H9 (cell line): ENCODE data around the gene ZBTB48. TPM values are rescaled to one million over a fixed set of nuclear protein-coding genes. Genes with fewer than 3 reads are reported as not detected.
A peak's percentile ranks its signal among the peaks of the same experiment; 100 is the strongest.

Source experiments
- DNase-seq: peaks from one replicate; pipeline ENCODE4 v3.0.0-alpha.2; 2017
- H2AFZ ChIP-seq: one replicate; pipeline ENCODE4 v1.6.1; 2013; ENCODE audit warnings: mild to moderate bottlenecking, low read length, control low read depth, moderate library complexity
- H2AK5ac ChIP-seq: 2 replicates; pipeline ENCODE4 v1.6.1; 2013; ENCODE audit warnings: low read length, control low read depth, mixed read lengths; ENCODE audit not compliant: insufficient read length
- H2BK120ac ChIP-seq: one replicate; pipeline ENCODE4 v1.6.1; 2013; ENCODE audit warnings: low read depth, mild to moderate bottlenecking, low read length, control low read depth, inconsistent platforms; ENCODE audit not compliant: poor library complexity, severe bottlenecking
- H2BK12ac ChIP-seq: 2 replicates; pipeline ENCODE4 v1.6.1; 2013; ENCODE audit warnings: low read length, control low read depth, mixed read lengths, low read depth; ENCODE audit not compliant: insufficient read length
- H2BK15ac ChIP-seq: 2 replicates; pipeline ENCODE4 v1.6.1; 2013; ENCODE audit warnings: low read depth, low read length, control low read depth
- H2BK20ac ChIP-seq: one replicate; pipeline ENCODE4 v1.6.1; 2013; ENCODE audit warnings: low read depth, mild to moderate bottlenecking, low read length, control low read depth, inconsistent platforms; ENCODE audit not compliant: poor library complexity, severe bottlenecking
- H2BK5ac ChIP-seq: 2 replicates; pipeline ENCODE4 v1.6.1; 2013; ENCODE audit warnings: low read length, control low read depth, mixed read lengths; ENCODE audit not compliant: insufficient read length
- H3K14ac ChIP-seq: 2 replicates; pipeline ENCODE4 v1.6.1; 2013; ENCODE audit warnings: low read length, control low read depth; ENCODE audit not compliant: insufficient read depth
- H3K18ac ChIP-seq: 2 replicates; pipeline ENCODE4 v1.6.1; 2013; ENCODE audit warnings: low read depth, mild to moderate bottlenecking, mixed read lengths, low read length, control low read depth; ENCODE audit not compliant: insufficient read length
- H3K23ac ChIP-seq: 2 replicates; pipeline ENCODE4 v1.6.1; 2013; ENCODE audit warnings: low read length, control low read depth, mixed read lengths, low read depth; ENCODE audit not compliant: insufficient read length
- H3K23me2 ChIP-seq: 2 replicates; pipeline ENCODE4 v1.6.1; 2013; ENCODE audit warnings: low read depth, mild to moderate bottlenecking, mixed read lengths, low read length, control low read depth; ENCODE audit not compliant: insufficient read length, poor library complexity, severe bottlenecking
- H3K27ac ChIP-seq: 2 replicates; pipeline ENCODE4 v1.5.1; 2013; ENCODE audit warnings: low read length, control low read depth, mixed read lengths, low read depth; ENCODE audit not compliant: insufficient read length
- H3K27me3 ChIP-seq: 2 replicates; pipeline ENCODE4 v1.6.1; 2013; ENCODE audit warnings: low read length, control low read depth, inconsistent platforms; ENCODE audit not compliant: insufficient read depth
- H3K4ac ChIP-seq: 2 replicates; pipeline ENCODE4 v1.6.1; 2013; ENCODE audit warnings: low read depth, mild to moderate bottlenecking, control low read depth, inconsistent platforms, low read length, moderate library complexity
- H3K4me1 ChIP-seq: 2 replicates; pipeline ENCODE4 v1.6.1; 2013; ENCODE audit warnings: low read length, control low read depth, inconsistent platforms; ENCODE audit not compliant: insufficient read depth
- H3K4me2 ChIP-seq: 2 replicates; pipeline ENCODE4 v1.6.1; 2013; ENCODE audit warnings: low read length, control low read depth, mixed read lengths; ENCODE audit not compliant: insufficient read length, insufficient read depth
- H3K56ac ChIP-seq: 2 replicates; pipeline ENCODE4 v1.6.1; 2013; ENCODE audit warnings: low read depth, mild to moderate bottlenecking, mixed read lengths, low read length, control low read depth; ENCODE audit not compliant: insufficient read length
- H3K79me1 ChIP-seq: 2 replicates; pipeline ENCODE4 v1.6.1; 2013; ENCODE audit warnings: low read depth, mild to moderate bottlenecking, moderate library complexity, low read length, control low read depth, inconsistent platforms; ENCODE audit not compliant: insufficient read depth, poor library complexity, severe bottlenecking
- H3K79me2 ChIP-seq: 2 replicates; pipeline ENCODE4 v1.6.1; 2013; ENCODE audit warnings: low read length, control low read depth, inconsistent platforms; ENCODE audit not compliant: insufficient read depth
- H3K9ac ChIP-seq: 2 replicates; pipeline ENCODE4 v1.6.1; 2013; ENCODE audit warnings: low read length, control low read depth, mixed read lengths; ENCODE audit not compliant: insufficient read length; ENCODE audit errors: extremely low read depth
- H3K9me3 ChIP-seq: one replicate; pipeline ENCODE4 v1.6.1; 2013; ENCODE audit warnings: low read depth, low read length, inconsistent platforms; ENCODE audit not compliant: control insufficient read depth
- H3T11ph ChIP-seq: one replicate; pipeline ENCODE4 v1.6.1; 2013; ENCODE audit warnings: mild to moderate bottlenecking, low read length, control low read depth, inconsistent platforms
- H4K20me1 ChIP-seq: one replicate; pipeline ENCODE4 v1.6.1; 2013; ENCODE audit not compliant: control insufficient read depth, insufficient read length, insufficient read depth
- H4K5ac ChIP-seq: 2 replicates; pipeline ENCODE4 v1.6.1; 2013; ENCODE audit warnings: low read depth, mild to moderate bottlenecking, mixed read lengths, low read length, control low read depth; ENCODE audit not compliant: insufficient read length
- H4K8ac ChIP-seq: replicated peaks from 2 replicates; pipeline ENCODE4 v1.6.1; 2013; ENCODE audit warnings: low read length, control low read depth, mixed read lengths, low read depth; ENCODE audit not compliant: insufficient read length
- H4K91ac ChIP-seq: 2 replicates; pipeline ENCODE4 v1.6.1; 2013; ENCODE audit warnings: low read depth, mild to moderate bottlenecking, moderate library complexity, mixed read lengths, low read length, control low read depth; ENCODE audit not compliant: insufficient read length
- H3K27ac Mint-ChIP-seq, 3 experiments: 2 replicates in 2 of 3; 3 replicates in 1 of 3; pipeline ENCODE4 v1.8.0; 2020 to 2021; ENCODE audit warnings: mixed read lengths in 3 of 3, mild to moderate bottlenecking in 1 of 3, moderate library complexity in 1 of 3
- H3K27me3 Mint-ChIP-seq: 2 replicates; pipeline ENCODE4 v1.8.0; 2021; ENCODE audit warnings: low read depth, mild to moderate bottlenecking, moderate library complexity, mixed read lengths
- H3K36me3 Mint-ChIP-seq, 3 experiments: 2 replicates in 2 of 3; 3 replicates in 1 of 3; pipeline ENCODE4 v1.8.0; 2020 to 2021; ENCODE audit warnings: low read depth in 3 of 3, mixed read lengths in 3 of 3; ENCODE audit not compliant: insufficient read depth in 1 of 3
- H3K4me1 Mint-ChIP-seq, 2 experiments: 2 replicates each; pipeline ENCODE4 v1.8.0; 2020; ENCODE audit warnings: mixed read lengths in 2 of 2
- H3K4me3 Mint-ChIP-seq, 2 experiments: 2 replicates in 1 of 2; 3 replicates in 1 of 2; pipeline ENCODE4 v1.8.0; 2020 to 2021; ENCODE audit warnings: mild to moderate bottlenecking in 2 of 2, mixed read lengths in 2 of 2, moderate library complexity in 1 of 2
- H3K9me3 Mint-ChIP-seq, 2 experiments: 2 replicates in 1 of 2; 3 replicates in 1 of 2; pipeline ENCODE4 v1.8.0; 2020; ENCODE audit warnings: mild to moderate bottlenecking in 2 of 2, mixed read lengths in 2 of 2, moderate library complexity in 1 of 2
- whole genome bisulfite sequencing: extraction: QIAGEN DNeasy Blood & Tissue Kit; methylation state at CpG from one replicate; pipeline ENCODE4 v1.1.7; 2013; ENCODE audit warnings: missing lambda C conversion rate, low lambda C conversion rate, mixed read lengths; ENCODE audit not compliant: insufficient read length; ENCODE audit errors: extremely low coverage; 5-methylcytosine and 5-hydroxymethylcytosine counted together
- total RNA-seq: library from RNA; stranded (reverse); gene quantifications from 2 replicates; pipeline ENCODE4 v1.2.1, GENCODE V29; 2021
- TF ChIP-seq, protein P1 (sequence below): fragments of 200-600 bp; sonication (generic); conservative IDR thresholded peaks from 3 replicates; pipeline ENCODE4 v1.8.0; 2021; ENCODE audit warnings: antibody characterized with exemption, mild to moderate bottlenecking

ZBTB48 gene
- total RNA-seq, 1 experiment from 2014 or later: 33.2 TPM

- H2BK120ac ChIP-seq: no peak overlapping the region
- TF ChIP-seq, protein P1, sequence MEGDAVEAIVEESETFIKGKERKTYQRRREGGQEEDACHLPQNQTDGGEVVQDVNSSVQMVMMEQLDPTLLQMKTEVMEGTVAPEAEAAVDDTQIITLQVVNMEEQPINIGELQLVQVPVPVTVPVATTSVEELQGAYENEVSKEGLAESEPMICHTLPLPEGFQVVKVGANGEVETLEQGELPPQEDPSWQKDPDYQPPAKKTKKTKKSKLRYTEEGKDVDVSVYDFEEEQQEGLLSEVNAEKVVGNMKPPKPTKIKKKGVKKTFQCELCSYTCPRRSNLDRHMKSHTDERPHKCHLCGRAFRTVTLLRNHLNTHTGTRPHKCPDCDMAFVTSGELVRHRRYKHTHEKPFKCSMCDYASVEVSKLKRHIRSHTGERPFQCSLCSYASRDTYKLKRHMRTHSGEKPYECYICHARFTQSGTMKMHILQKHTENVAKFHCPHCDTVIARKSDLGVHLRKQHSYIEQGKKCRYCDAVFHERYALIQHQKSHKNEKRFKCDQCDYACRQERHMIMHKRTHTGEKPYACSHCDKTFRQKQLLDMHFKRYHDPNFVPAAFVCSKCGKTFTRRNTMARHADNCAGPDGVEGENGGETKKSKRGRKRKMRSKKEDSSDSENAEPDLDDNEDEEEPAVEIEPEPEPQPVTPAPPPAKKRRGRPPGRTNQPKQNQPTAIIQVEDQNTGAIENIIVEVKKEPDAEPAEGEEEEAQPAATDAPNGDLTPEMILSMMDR: no peak
- Mint-ChIP-seq H3K27me3 (no peaks in the 10 kb centered on the region), H3K36me3 (peaks cover 25 to 68% (median 60%) of the 10 kb centered on the region in 3 experiments; a peak in 6 of 7 replicates), H3K27ac (peak overlapping the region in 1 of 3 experiments; percentile 81; a peak in 1 of 7 replicates), H3K9me3 (no peaks in the 10 kb centered on the region), H3K4me1 (no peaks in the 10 kb centered on the region), H3K4me3 (no peak overlapping the region)
- no peak overlapping the region for H3K23ac ChIP-seq
- no CpG with 5 or more reads among the region's 6 CpGs for WGBS
- H4K8ac ChIP-seq: no peak overlapping the region
- H2BK12ac ChIP-seq: no peak overlapping the region
- H3K9ac ChIP-seq: no peak overlapping the region
- no peaks in the 10 kb centered on the region for H4K20me1 ChIP-seq
- H2BK20ac ChIP-seq: no peak overlapping the region
- no peaks in the 10 kb centered on the region for H3K9me3 ChIP-seq
- H3K56ac ChIP-seq: no peak overlapping the region
- no peak overlapping the region for H3K18ac ChIP-seq
- H4K91ac ChIP-seq: no peak overlapping the region
- H2BK5ac ChIP-seq: no peak overlapping the region
- H3K4me2 ChIP-seq: no peak overlapping the region
- DNase-seq: no peak
- H3K4ac ChIP-seq: no peak overlapping the region
- H4K5ac ChIP-seq: no peak overlapping the region
- H2AK5ac ChIP-seq: no peak overlapping the region
- no peak overlapping the region for H3K14ac ChIP-seq
- no peaks in the 10 kb centered on the region for H3K23me2 ChIP-seq
- no peaks in the 10 kb centered on the region for H3K79me2 ChIP-seq
- no peak overlapping the region for H3K27ac ChIP-seq
- no peaks in the 10 kb centered on the region for H3K4me1 ChIP-seq
- H3K27me3 ChIP-seq: no peaks in the 10 kb centered on the region
- no peak overlapping the region for H3T11ph ChIP-seq
- H3K79me1 ChIP-seq: no peaks in the 10 kb centered on the region
- H2AFZ ChIP-seq: no peak overlapping the region
- H2BK15ac ChIP-seq: no peak overlapping the region
Measured at GRCh38 chr1:6591644-6592043, 11.8 kb downstream of the ZBTB48 start.
